ENCODE measurements around the gene PTPRM.
"Not testable (repeated sequence)": the region's sequence is repeated elsewhere in the genome, so short reads cannot be mapped to it uniquely, and the experiment has no call there.

GRCh38 chr18:7736526-7736925 lies 169.4 kb downstream of the PTPRM start:
- not testable (repeated sequence) for TF ChIP-seq CTCF (IDR thresholded peaks at IDR 0.05; ENCODE audit: insufficient read depth, low read length, poor library complexity, severe bottlenecking); EZH2phosphoT487 (conservative IDR thresholded peaks at IDR 0.05; ENCODE audit: low read length)

Measured in SU-DHL-6 (cell line).